Activated CD4-positive, alpha-beta T cell treated with anti-CD3 and anti-CD28 coated beads, Interleukin-2, amount 50 U/mL, for 4 hours (primary cell): ENCODE data around the gene RIMS4.

Experiments used
- DNase-seq, 2 experiments: peaks; one replicate each; pipeline ENCODE4 v3.0.0-alpha.2; 2020

The RIMS4 gene

GRCh38 chr20:44810391-44811149 lies at the start of gene RIMS4:
Gene RIMS4 (minus strand): TSS chr20:44810546. CDS start chr20:44810271, 275 bp downstream.
- DNase-seq = no peak

- no peak for DNase-seq
Measured at GRCh38 chr20:44858606-44859360, 48.4 kb upstream of the RIMS4 start.

- DNase-seq = no peak
Measured at GRCh38 chr20:44856856-44857448, 46.6 kb upstream of the RIMS4 start.

- no peak for DNase-seq
Measured at GRCh38 chr20:44856442-44856841, 46.1 kb upstream of the RIMS4 start.

- no peak for DNase-seq
Measured at GRCh38 chr20:44851545-44851944, 41.2 kb upstream of the RIMS4 start.

- DNase-seq = no peak
Measured at GRCh38 chr20:44850837-44851236, 40.5 kb upstream of the RIMS4 start.

- DNase-seq = no peak
Measured at GRCh38 chr20:44850272-44850671, 39.9 kb upstream of the RIMS4 start.

- no peak for DNase-seq
Measured at GRCh38 chr20:44849703-44850102, 39.4 kb upstream of the RIMS4 start.

- DNase-seq = no peak
Measured at GRCh38 chr20:44848254-44849015, 38.1 kb upstream of the RIMS4 start.

GRCh38 chr20:44843876-44844275 lies 33.5 kb upstream of the RIMS4 start:
- no peak for DNase-seq

- DNase-seq = no peak
Measured at GRCh38 chr20:44841955-44842354, 31.6 kb upstream of the RIMS4 start.

GRCh38 chr20:44840826-44841225 lies 30.5 kb upstream of the RIMS4 start:
- DNase-seq = no peak

- no peak for DNase-seq
Measured at GRCh38 chr20:44839481-44839880, 29.1 kb upstream of the RIMS4 start.

- no peak for DNase-seq
Measured at GRCh38 chr20:44838521-44838920, 28.2 kb upstream of the RIMS4 start.

- no peak for DNase-seq
Measured at GRCh38 chr20:44837946-44838345, 27.6 kb upstream of the RIMS4 start.

GRCh38 chr20:44836601-44837120 lies 26.3 kb upstream of the RIMS4 start:
- DNase-seq = no peak

- DNase-seq = no peak
Measured at GRCh38 chr20:44835661-44836221, 25.4 kb upstream of the RIMS4 start.

- DNase-seq = no peak
Measured at GRCh38 chr20:44835116-44835515, 24.8 kb upstream of the RIMS4 start.

- DNase-seq = no peak
Measured at GRCh38 chr20:44834693-44835092, 24.3 kb upstream of the RIMS4 start.

GRCh38 chr20:44833437-44833836 lies 23.1 kb upstream of the RIMS4 start:
- no peak for DNase-seq

GRCh38 chr20:44832724-44833123 lies 22.4 kb upstream of the RIMS4 start:
- DNase-seq = no peak

- DNase-seq = no peak
Measured at GRCh38 chr20:44830995-44831394, 20.6 kb upstream of the RIMS4 start.

GRCh38 chr20:44830523-44830922 lies 20.2 kb upstream of the RIMS4 start:
- DNase-seq = no peak
